Esophagus squamous epithelium (tissue), 5 donors: ENCODE results near the gene TRIM29. TPM values are rescaled to one million over a fixed set of nuclear protein-coding genes. Genes with fewer than 3 reads are reported as not detected.

Source experiments
- DNase-seq: peaks from one replicate; lab custom pipeline; 2025; lab: John Stamatoyannopoulos, UW
- H3K27ac ChIP-seq, 4 donors: fragments of 200-600 bp; sonication (generic); one replicate each; pipeline ENCODE4 v1.5.1; 2016 to 2019; ENCODE audit warnings: mild to moderate bottlenecking in 1 of 4
- H3K27me3 ChIP-seq, 4 donors: fragments of 200-600 bp; sonication (generic); 1 replicate in 3 of 4; 2 replicates in 1 of 4; pipeline versions ENCODE4 v1.5.1 to v1.6.0; 2017 to 2021; ENCODE audit warnings: antibody characterized with exemption in 1 of 4
- H3K36me3 ChIP-seq, 3 donors: fragments of 200-600 bp; sonication (generic); one replicate each; pipeline ENCODE4 v1.5.1; 2016 to 2019
- H3K4me1 ChIP-seq, 3 donors: fragments of 200-600 bp; sonication (generic); one replicate each; pipeline ENCODE4 v1.5.1; 2017 to 2019
- H3K4me3 ChIP-seq, 4 donors: fragments of 200-600 bp; sonication (generic); 1 replicate in 3 of 4; 2 replicates in 1 of 4; pipeline ENCODE4 v1.5.1; 2016 to 2019; ENCODE audit warnings: mild to moderate bottlenecking in 2 of 4, moderate library complexity in 1 of 4
- H3K9me3 ChIP-seq, 3 donors: fragments of 200-600 bp; sonication (generic); one replicate each; pipeline ENCODE4 v1.5.1; 2016 to 2019
- POLR2A ChIP-seq, 4 donors: fragments of 450-650 bp; IDR thresholded peaks; one replicate each; pipeline ENCODE4 v1.6.1; 2017; ENCODE audit warnings: antibody characterized with exemption in 4 of 4, mild to moderate bottlenecking in 4 of 4, moderate library complexity in 3 of 4
- WGBS, 2 donors: methylation state at CpG; one replicate each; pipeline ENCODE4 v1.1.5; 2018; 5-methylcytosine and 5-hydroxymethylcytosine counted together
- intact Hi-C: fragments of 100-400 bp; cut with DNase I; formaldehyde crosslinking; loops from one replicate; pipeline ENCODE4 v1.15.0; 2022
- total RNA-seq, 4 donors: library from RNA; depleted of rRNA; stranded (reverse); fragments of >200 nt; gene quantifications; one replicate each; pipeline ENCODE4 v1.1.0, GENCODE V29; 2016
- TF ChIP-seq, protein P1 (sequence below), 6 experiments: fragments of 450-650 bp in 4 of 6; fragments of 200-600 bp in 2 of 6; sonication (generic) in 2 of 6; IDR thresholded peaks; one replicate each; pipeline ENCODE4 v1.5.1; 2016 to 2019; ENCODE audit warnings: antibody characterized with exemption in 6 of 6, mild to moderate bottlenecking in 4 of 6, moderate library complexity in 4 of 6
- donor health status: DM: yes; HTN: yes; CAD: no.

Gene TRIM29
- total RNA-seq, 4 donors from 2014 or later, result 691 to 1,472 (median 816) TPM

DNA sequence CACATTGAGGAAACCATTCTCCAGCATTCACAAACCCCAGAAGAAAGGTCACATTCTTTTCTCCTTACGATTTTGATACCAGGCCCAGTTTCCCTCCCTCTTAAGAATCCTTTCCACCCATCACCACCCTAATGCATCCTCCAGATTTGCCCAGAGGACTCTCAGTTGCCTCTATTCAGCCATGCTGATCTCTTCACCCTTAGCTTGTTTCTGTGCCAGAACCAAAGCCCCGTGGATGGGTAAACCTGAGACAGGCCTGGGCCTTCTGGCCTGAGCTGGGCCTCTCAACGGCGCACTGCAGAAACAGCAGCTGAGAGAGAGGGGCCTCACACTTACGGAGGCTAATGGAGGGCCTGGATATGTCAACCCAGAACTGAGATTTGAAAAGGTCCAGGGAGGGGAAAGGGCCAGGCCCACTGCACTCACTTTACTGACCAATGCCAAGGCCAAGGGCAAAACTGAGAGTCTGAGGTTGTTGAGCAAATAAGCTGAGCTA, 40.7 kb upstream of the TRIM29 start:
- Histone ChIP-seq H3K27me3 (peaks cover 0 to 7% (median 0%) of the 10 kb centered on the region in 4 donors), H3K36me3 (no peaks in the 10 kb centered on the region), H3K4me3 (no peak overlapping the region), H3K27ac (peak overlapping the region in 2 of 4 donors; percentile 19 to 61), H3K9me3 (no peaks in the 10 kb centered on the region), H3K4me1 (peaks cover 0 to 52% (median 26%) of the 10 kb centered on the region in 3 donors)
- TF ChIP-seq POLR2A (IDR thresholded peaks at IDR 0.05), result no peak
- TF ChIP-seq, protein P1, sequence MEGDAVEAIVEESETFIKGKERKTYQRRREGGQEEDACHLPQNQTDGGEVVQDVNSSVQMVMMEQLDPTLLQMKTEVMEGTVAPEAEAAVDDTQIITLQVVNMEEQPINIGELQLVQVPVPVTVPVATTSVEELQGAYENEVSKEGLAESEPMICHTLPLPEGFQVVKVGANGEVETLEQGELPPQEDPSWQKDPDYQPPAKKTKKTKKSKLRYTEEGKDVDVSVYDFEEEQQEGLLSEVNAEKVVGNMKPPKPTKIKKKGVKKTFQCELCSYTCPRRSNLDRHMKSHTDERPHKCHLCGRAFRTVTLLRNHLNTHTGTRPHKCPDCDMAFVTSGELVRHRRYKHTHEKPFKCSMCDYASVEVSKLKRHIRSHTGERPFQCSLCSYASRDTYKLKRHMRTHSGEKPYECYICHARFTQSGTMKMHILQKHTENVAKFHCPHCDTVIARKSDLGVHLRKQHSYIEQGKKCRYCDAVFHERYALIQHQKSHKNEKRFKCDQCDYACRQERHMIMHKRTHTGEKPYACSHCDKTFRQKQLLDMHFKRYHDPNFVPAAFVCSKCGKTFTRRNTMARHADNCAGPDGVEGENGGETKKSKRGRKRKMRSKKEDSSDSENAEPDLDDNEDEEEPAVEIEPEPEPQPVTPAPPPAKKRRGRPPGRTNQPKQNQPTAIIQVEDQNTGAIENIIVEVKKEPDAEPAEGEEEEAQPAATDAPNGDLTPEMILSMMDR (IDR thresholded peaks at IDR 0.05), result no peak
- 42 to 74% methylated on average over 1 to 4 of the region's 5 CpGs for WGBS, 2 donors
- intact Hi-C loops, result no loop called here
- DNase-seq, result no peak

DNA sequence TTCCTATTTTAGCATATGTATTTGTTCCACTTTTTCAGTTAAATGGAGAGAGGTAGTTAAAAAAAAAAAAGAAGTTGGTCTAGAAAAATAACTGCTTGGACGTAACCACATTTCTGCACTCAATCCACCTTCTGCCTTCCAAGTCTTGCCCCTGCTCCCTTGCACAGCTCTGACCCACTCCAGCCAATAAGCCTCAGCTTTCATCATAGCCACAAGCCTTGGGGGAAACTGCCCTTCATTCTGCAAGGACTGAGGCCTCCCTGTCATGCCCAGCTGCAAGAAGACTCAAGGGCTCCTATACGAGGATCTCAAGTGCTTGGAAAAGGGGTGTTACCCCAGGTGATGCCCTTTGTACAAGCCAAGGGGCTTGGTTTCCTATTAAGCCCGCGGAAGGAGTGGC, 37.0 kb upstream of the TRIM29 start:
- no peak overlapping the region for H3K27ac ChIP-seq
- WGBS, 2 donors, result 72 to 84% methylated on average over 3 to 4 of the region's 4 CpGs
- H3K4me3 ChIP-seq, result no peak overlapping the region
- H3K4me1 ChIP-seq, result peaks cover 3 to 32% (median 10%) of the 10 kb centered on the region in 3 donors
- no peaks in the 10 kb centered on the region for H3K9me3 ChIP-seq
- intact Hi-C loops, result loop anchor here (5.0 kb wide), 2 partner anchors 52 to 122 kb away; no protein-coding TSS in a partner anchor
- no peak for TF ChIP-seq POLR2A (IDR thresholded peaks at IDR 0.05)
- peaks cover 0 to 37% (median 0%) of the 10 kb centered on the region in 4 donors for H3K27me3 ChIP-seq
- H3K36me3 ChIP-seq, result no peaks in the 10 kb centered on the region
- no peak for DNase-seq

DNA sequence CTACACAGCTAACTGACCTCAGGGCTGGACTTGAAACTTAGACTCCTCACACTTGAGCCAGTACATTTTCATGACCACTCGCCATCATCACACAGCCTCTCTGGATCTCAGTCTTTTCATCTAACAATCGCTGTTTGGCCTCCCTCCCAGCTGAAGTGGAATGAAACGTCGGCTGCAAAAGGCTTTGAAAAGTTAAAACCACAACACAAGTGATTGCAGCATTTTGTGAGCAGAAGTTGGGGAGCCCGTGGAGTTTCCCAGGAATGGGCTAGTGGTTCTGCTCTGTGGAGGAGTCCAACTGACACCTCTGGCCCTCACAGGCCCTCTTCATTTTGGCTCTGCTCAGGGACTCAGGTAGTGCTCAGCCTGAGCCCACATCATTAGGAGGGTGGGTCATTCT, 35.9 kb upstream of the TRIM29 start:
- Histone ChIP-seq H3K4me1 (peaks cover 5 to 32% (median 15%) of the 10 kb centered on the region in 3 donors), H3K4me3 (no peak overlapping the region), H3K36me3 (no peaks in the 10 kb centered on the region), H3K27ac (no peak overlapping the region), H3K9me3 (no peaks in the 10 kb centered on the region), H3K27me3 (peaks cover 0 to 38% (median 0%) of the 10 kb centered on the region in 4 donors)
- no peak for DNase-seq
- no peak for TF ChIP-seq POLR2A (IDR thresholded peaks at IDR 0.05)
- TF ChIP-seq, protein P1 (IDR thresholded peaks at IDR 0.05), result no peak
- intact Hi-C loops, result loop anchor here (5.0 kb wide), 2 partner anchors 53 to 123 kb away; no protein-coding TSS in a partner anchor
- 43 to 70% methylated on average over 3 to 5 of the region's 5 CpGs for WGBS, 2 donors

DNA sequence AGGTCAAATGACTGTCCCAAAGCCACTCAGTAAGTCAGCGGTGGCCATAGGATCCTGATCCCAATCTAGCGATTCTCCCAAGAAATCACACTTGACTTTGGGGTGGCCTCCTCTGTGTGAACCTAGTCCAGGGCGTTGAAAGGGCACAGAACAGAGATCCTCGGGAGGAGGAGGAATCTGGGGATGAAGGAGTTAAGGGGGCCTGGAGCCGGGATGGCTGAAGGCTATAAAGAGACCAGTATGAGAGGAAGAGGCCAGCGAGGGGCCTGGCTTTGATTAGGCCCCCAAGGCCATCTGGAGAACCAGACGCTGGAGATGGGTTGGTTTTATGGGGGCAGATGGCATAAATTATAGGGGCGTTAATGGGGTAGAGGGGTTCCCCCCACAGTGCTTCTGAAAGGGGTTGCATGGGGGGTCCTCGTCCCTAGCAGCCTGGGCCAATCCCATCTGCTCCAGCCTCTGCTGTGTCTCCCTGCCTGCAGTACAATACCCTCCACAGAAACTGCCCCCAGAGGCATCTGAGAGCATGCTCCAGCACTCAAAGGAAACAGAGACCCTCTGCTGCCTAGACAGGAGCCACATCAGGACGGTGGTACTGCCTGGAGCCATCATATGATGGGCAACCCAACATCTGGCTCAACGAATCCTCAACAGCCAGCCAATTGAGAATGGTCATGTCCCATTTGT, 35.2 kb upstream of the TRIM29 start:
- intact Hi-C loops, result loop anchor here (5.0 kb wide), 2 partner anchors 54 to 124 kb away; no protein-coding TSS in a partner anchor
- no peak for DNase-seq
- H3K36me3 ChIP-seq, result no peaks in the 10 kb centered on the region
- TF ChIP-seq, protein P1 (IDR thresholded peaks at IDR 0.05), result no peak
- no peak for TF ChIP-seq POLR2A (IDR thresholded peaks at IDR 0.05)
- 70 to 79% methylated on average over 9 to 10 of the region's 11 CpGs for WGBS, 2 donors
- no peak overlapping the region for H3K4me3 ChIP-seq
- peaks cover 0 to 42% (median 0%) of the 10 kb centered on the region in 4 donors for H3K27me3 ChIP-seq
- H3K27ac ChIP-seq, result no peak overlapping the region
- peaks cover 12 to 32% (median 16%) of the 10 kb centered on the region in 3 donors for H3K4me1 ChIP-seq
- no peaks in the 10 kb centered on the region for H3K9me3 ChIP-seq

DNA sequence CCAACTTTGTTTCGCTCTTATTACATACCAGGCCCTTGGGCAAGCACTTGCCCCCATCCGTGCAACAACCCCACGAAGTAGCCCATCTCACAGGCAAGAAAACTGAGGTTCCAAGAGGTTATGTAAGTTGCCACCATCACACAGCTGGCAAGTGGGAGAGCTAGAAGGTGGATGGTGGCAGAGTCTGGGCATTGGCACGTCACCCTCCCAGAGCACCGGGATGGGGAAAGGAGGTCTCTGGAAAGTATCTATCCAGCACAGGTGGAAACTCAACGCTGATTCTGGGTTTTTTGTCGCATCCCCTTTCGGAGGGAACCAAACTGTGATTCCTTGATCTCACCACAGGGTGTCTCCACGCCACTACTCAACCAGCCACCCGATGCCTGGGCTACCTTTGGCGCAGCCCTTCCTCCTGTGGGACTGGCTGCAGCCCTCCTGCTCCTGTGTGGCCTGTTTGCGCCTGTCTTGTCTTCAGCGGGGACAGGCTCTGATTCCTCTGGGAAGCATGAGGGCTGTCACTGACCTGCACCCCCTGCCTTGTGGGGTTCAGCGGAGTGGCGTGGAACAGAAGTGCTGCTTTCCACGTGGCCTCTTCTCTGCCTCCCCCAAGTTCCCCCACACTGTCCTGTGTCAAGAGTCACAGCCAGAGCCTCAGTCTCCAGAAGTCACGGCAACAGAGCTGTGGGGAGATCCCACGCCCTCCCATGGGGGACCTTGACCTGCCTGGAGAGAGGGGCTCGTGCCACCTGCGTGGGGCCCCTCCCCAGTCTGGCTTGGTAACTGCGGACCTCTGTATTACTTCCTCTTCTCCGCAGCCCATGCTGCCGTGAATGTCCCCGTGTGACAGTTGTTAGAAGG, 34.4 kb upstream of the TRIM29 start:
- no peaks in the 10 kb centered on the region for H3K9me3 ChIP-seq
- 25 to 41% methylated on average over 12 to 16 of the region's 24 CpGs for WGBS, 2 donors
- intact Hi-C loops, result loop anchor here (5.0 kb wide), 2 partner anchors 55 to 125 kb away; no protein-coding TSS in a partner anchor
- H3K36me3 ChIP-seq, result no peaks in the 10 kb centered on the region
- no peak for DNase-seq
- H3K4me1 ChIP-seq, result peaks cover 15 to 38% (median 17%) of the 10 kb centered on the region in 3 donors
- no peak for TF ChIP-seq POLR2A (IDR thresholded peaks at IDR 0.05)
- TF ChIP-seq, protein P1 (IDR thresholded peaks at IDR 0.05), result peak; percentile 66 to 89 (median 83)
- H3K4me3 ChIP-seq, result no peak overlapping the region
- H3K27me3 ChIP-seq, result peaks cover 0 to 51% (median 0%) of the 10 kb centered on the region in 4 donors
- H3K27ac ChIP-seq, result no peak overlapping the region
